Omental fat pad (tissue), 4 donors: ENCODE results near the gene FAM168A. TPM values are rescaled to one million over a fixed set of nuclear protein-coding genes. Genes with fewer than 3 reads are reported as not detected.

Experiments used
- ATAC-seq: fragments of 150-250 bp; one replicate; pipeline ENCODE4 v1.9.1; 2016; ENCODE audit warnings: mild to moderate bottlenecking, moderate library complexity; ENCODE audit not compliant: low FRiP score
- DNase-seq: peaks from one replicate; pipeline ENCODE4 v3.0.0-alpha.2; 2019; ENCODE audit warnings: low spot score
- total RNA-seq, 4 donors: library from RNA; depleted of rRNA; stranded (reverse); fragments of >200 nt; gene quantifications; one replicate each; pipeline ENCODE4 v1.1.0, GENCODE V29; 2016
- TF ChIP-seq, protein P1 (sequence below), 3 donors: fragments of 450-650 bp; IDR thresholded peaks; one replicate each; pipeline ENCODE4 v1.5.1; 2016 to 2017; ENCODE audit warnings: antibody characterized with exemption in 3 of 3, mild to moderate bottlenecking in 3 of 3, moderate library complexity in 2 of 3

Gene FAM168A
- total RNA-seq, 4 donors from 2014 or later, result 13.9 to 30.9 (median 21.0) TPM

DNA sequence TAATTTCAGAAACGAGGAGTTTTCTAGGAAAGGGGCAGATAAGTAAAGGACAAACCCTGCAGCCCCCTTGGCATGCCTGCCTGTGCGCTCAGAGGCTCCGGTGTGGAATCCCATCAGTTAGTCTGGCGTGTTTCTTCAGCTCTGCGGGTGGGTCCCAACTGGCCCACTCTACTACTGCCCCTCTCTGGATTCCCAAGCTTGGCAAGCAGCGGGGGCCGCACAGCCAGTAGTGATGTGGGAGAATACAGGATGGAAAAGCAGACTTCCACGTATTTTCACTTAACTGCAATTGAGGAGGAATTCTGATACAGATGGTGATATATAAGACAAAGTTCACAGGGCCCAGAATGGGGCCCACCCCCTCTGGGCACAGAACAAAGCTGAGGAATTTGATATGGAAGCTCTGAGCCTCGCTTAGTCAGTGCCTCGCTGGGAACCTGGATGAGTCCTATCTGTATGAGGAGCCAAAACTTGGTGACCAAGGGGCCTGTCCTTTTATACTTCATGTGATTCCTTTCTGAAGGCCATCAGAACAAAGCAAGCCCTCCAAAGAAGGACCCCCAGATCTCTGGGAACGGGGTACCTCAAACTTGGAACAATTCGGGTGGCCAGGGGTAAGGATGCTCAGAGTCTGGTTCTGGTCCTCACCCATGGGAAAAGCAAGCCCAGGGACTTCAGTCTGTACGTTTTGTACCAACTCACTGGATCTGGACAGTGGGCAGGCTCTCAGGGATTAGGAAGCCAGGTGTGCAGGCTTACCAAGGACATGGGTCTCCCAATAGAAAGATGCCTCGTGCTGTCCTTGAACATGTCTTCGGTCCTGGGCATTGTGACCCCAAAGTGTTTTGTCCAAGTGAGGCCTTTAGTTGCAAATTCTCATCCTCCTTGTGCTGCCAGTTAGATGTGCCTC, 195.7 kb downstream of the FAM168A start:
- no peak for ATAC-seq
- TF ChIP-seq, protein P1, sequence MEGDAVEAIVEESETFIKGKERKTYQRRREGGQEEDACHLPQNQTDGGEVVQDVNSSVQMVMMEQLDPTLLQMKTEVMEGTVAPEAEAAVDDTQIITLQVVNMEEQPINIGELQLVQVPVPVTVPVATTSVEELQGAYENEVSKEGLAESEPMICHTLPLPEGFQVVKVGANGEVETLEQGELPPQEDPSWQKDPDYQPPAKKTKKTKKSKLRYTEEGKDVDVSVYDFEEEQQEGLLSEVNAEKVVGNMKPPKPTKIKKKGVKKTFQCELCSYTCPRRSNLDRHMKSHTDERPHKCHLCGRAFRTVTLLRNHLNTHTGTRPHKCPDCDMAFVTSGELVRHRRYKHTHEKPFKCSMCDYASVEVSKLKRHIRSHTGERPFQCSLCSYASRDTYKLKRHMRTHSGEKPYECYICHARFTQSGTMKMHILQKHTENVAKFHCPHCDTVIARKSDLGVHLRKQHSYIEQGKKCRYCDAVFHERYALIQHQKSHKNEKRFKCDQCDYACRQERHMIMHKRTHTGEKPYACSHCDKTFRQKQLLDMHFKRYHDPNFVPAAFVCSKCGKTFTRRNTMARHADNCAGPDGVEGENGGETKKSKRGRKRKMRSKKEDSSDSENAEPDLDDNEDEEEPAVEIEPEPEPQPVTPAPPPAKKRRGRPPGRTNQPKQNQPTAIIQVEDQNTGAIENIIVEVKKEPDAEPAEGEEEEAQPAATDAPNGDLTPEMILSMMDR (IDR thresholded peaks at IDR 0.05), result no peak
- no peak for DNase-seq

DNA sequence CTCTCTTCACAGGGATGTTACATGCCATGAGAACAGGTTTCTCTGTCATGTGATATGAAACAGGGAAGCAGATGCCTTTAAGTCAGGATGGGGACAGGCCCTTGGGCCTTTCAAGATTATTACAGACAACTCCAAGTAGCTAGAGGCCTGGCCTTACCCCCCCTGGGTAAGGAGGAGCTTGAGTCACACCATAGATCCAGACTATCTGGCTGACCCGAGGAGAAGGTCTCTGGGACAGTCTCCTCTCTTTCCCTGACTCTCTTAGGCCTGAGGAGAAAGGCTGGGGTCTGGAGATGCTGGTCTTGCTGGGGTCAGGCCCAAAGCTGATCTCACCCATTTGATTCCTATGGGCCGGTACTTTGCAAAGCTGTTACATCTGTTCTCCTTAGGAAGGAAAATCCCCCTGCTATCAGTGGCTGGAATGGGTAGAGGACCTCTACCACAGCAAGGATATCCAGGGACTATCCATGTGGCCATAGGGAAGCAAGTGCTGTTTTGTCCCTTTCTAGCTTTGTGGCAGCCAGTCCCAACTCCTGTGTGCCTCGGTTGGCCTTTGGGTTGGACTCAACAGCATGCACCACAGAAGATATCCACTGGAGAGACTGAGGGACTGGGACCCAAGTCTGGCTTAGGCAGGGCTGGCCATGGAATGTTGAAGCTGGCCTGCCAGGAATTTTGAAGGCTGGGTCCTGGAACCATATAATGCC, 196.5 kb downstream of the FAM168A start:
- ATAC-seq (no peak), DNase-seq (no peak)
- TF ChIP-seq, protein P1 (IDR thresholded peaks at IDR 0.05), result no peak

DNA sequence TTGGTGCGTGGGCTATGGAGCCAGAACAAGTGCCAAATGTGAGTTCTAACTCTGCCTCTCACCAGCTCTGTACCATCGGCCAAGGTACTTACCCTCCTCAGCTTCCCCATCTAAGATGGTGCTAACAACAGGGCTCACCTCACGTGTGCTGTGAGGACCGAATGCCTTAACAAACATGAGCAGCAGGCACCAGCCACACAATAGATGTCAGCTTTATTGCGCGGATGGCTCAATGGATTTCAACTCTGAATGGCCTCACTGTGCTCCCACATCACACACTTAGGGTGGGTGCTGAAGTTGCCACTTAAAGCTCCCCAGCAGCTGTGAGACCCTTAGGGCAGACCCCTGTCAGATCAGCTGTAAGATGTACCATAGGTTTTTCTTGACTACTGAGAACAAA, 197.6 kb downstream of the FAM168A start:
- TF ChIP-seq, protein P1 (IDR thresholded peaks at IDR 0.05), result no peak
- DNase-seq, result no peak
- ATAC-seq, result no peak

DNA sequence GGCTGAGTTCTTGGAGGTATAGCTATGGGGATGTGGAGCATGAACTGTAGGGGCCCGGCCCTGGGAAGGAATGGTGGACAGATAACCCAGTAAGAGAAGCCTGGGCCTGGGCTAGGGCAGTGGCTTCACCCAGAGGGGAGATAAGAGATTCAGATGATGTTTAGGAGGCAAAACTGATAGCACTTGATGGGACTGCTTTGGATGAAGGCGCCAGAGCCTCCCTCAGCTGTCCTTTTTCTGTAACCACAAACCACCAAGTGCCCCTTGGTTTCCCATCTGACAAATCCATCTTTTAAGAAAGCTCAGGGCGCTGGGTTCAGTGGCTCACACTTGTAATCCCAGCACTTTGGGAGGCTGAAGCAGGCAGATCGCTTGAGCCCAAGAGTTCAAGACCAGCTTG, 198.3 kb downstream of the FAM168A start:
- DNase-seq (no peak), ATAC-seq (no peak)
- TF ChIP-seq, protein P1 (IDR thresholded peaks at IDR 0.05), result no peak

DNA sequence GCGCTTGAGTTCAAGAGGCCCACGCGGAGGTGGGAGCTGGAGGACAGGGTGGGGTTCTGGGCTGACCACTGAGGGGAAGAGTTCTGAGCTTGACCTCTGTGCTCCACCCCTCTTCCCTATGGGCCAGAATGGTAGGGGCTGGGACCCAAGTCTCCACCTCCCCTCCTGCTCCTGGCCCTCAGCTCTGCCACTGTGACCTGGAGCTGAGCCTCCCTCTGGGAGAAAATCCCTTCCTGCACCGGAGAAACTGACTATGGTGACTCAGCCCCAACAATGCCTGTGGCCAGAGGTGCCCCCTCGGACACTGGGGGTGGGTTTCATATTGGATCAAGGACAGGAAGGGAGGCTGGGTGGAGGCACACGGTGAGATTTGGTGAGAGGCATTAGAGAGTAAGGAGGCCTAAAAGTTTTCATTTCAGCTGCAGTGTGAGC, 198.7 kb downstream of the FAM168A start:
- TF ChIP-seq, protein P1 (IDR thresholded peaks at IDR 0.05), result no peak
- ATAC-seq, result no peak
- no peak for DNase-seq

DNA sequence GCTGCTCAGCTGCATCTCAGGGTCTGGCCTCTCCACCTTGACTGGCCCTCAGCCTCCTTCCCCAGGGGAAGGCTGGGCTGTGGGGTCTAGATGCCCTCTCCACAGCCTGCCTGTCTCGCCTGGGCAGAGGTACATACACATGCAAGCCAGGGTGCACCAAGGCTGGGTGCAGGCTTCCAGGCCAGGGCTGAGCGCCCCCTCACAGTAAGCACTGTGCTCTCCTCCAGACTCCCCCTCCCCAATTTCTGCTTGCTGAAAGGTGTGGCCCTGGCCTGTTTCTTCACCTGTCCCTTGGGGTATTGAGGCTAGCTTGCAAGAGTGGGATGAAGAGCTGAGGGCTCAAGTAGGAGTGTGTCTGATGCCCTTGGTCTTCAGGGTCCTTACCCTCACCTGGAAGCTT, 199.2 kb downstream of the FAM168A start:
- TF ChIP-seq, protein P1 (IDR thresholded peaks at IDR 0.05), result no peak
- no peak for ATAC-seq
- DNase-seq, result no peak
